HepG2 (cell line): ENCODE results near the gene SUB1. TPM values are rescaled to one million over a fixed set of nuclear protein-coding genes. Genes with fewer than 3 reads are reported as not detected.
A peak's percentile ranks its signal among the peaks of the same experiment; 100 is the strongest.

ENCODE experiments used
- AHDC1 ChIP-seq: sonication (generic); formaldehyde crosslinking; IDR thresholded peaks from 2 replicates; pipeline ENCODE4 v1.5.1; 2020; ENCODE audit warnings: mild to moderate bottlenecking, missing genetic modification reagents, borderline replicate concordance
- ELK4 ChIP-seq: sonication (generic); formaldehyde crosslinking; IDR thresholded peaks from 2 replicates; pipeline ENCODE4 v1.9.0; 2021; ENCODE audit warnings: missing genetic modification reagents, borderline replicate concordance
- HMGXB4 ChIP-seq, 2 experiments: sonication (generic) in 1 of 2; formaldehyde crosslinking in 1 of 2; IDR thresholded peaks; 2 replicates each; pipeline versions ENCODE4 v1.4.0 to v1.6.1; 2018 to 2020; ENCODE audit warnings: missing genetic modification reagents in 2 of 2, borderline replicate concordance in 1 of 2, low read depth in 1 of 2, mild to moderate bottlenecking in 1 of 2, missing biosample characterization in 1 of 2
- KDM5B ChIP-seq: sonication (generic); formaldehyde crosslinking; IDR thresholded peaks from 2 replicates; pipeline ENCODE4 v1.4.0; 2020; ENCODE audit warnings: missing genetic modification reagents, mild to moderate bottlenecking, borderline replicate concordance
- PATZ1 ChIP-seq: sonication (generic); formaldehyde crosslinking; IDR thresholded peaks from 2 replicates; pipeline ENCODE4 v1.4.0; 2020; ENCODE audit warnings: missing genetic modification reagents
- POGZ ChIP-seq: sonication (generic); formaldehyde crosslinking; IDR thresholded peaks from 2 replicates; pipeline ENCODE4 v1.4.0; 2020; ENCODE audit warnings: mild to moderate bottlenecking, missing genetic modification reagents
- RXRB ChIP-seq: IDR thresholded peaks from 2 replicates; pipeline ENCODE4 v1.6.1; 2016; ENCODE audit warnings: borderline replicate concordance, missing genetic modification reagents, missing compliant biosample characterization
- SOX6 ChIP-seq, 2 experiments: fragments of 450-650 bp in 1 of 2; sonication (generic) in 1 of 2; formaldehyde crosslinking in 1 of 2; IDR thresholded peaks; 2 replicates each; pipeline versions ENCODE4 v1.4.0 to v1.6.1; 2017 to 2020; ENCODE audit warnings: antibody characterized with exemption in 1 of 2, mild to moderate bottlenecking in 1 of 2, missing genetic modification reagents in 1 of 2
- SP5 ChIP-seq: IDR thresholded peaks from 2 replicates; pipeline ENCODE4 v1.6.1; 2016; ENCODE audit warnings: low read depth, borderline replicate concordance
- TFDP1 ChIP-seq: IDR thresholded peaks from 2 replicates; pipeline ENCODE4 v1.6.1; 2016; ENCODE audit warnings: missing compliant biosample characterization, missing genetic modification reagents, borderline replicate concordance
- ZNF34 ChIP-seq: sonication (generic); formaldehyde crosslinking; IDR thresholded peaks from 2 replicates; pipeline ENCODE4 v1.4.0; 2020; ENCODE audit warnings: mild to moderate bottlenecking, missing genetic modification reagents, borderline replicate concordance
- ZNF629 ChIP-seq: sonication (generic); formaldehyde crosslinking; conservative IDR thresholded peaks from 2 replicates; pipeline ENCODE4 v1.5.0; 2020; ENCODE audit warnings: missing genetic modification reagents
- ZNF740 ChIP-seq: sonication (generic); formaldehyde crosslinking; IDR thresholded peaks from 2 replicates; pipeline ENCODE4 v1.4.0; 2020; ENCODE audit warnings: missing genetic modification reagents
- ZNF773 ChIP-seq: sonication (generic); formaldehyde crosslinking; IDR thresholded peaks from 2 replicates; pipeline ENCODE4 v1.4.0; 2020; ENCODE audit warnings: missing genetic modification reagents, borderline replicate concordance
- ZSCAN22 ChIP-seq: sonication (generic); formaldehyde crosslinking; IDR thresholded peaks from 2 replicates; pipeline ENCODE4 v1.4.0; 2020; ENCODE audit warnings: mild to moderate bottlenecking, missing genetic modification reagents
- polyA plus RNA-seq, 8 experiments: library from polyadenylated mRNA; depleted of rRNA in 3 of 8; stranded (reverse) in 7 of 8; unstranded in 1 of 8; fragments of >200 nt; fragmentation: Illumina TruSeq in 4 of 8; extraction: Trizol in 4 of 8; gene quantifications; 2 replicates each; pipeline versions ENCODE4 v1.2.1 to v1.2.3, GENCODE V29; 2011 to 2016; ENCODE audit warnings: low read depth in 4 of 8, missing spikeins in 1 of 8, mixed read lengths in 1 of 8; ENCODE audit not compliant: insufficient read depth in 1 of 8
- total RNA-seq, 5 experiments: library from RNA; depleted of rRNA; stranded (reverse); fragments of >200 nt; fragmentation: Illumina TruSeq; extraction: Trizol; gene quantifications; 2 replicates each; pipeline ENCODE4 v1.2.3, GENCODE V29; 2016; ENCODE audit warnings: low read depth in 1 of 5

SUB1 gene
- total and polyA plus RNA-seq, 2 of the 13 experiments (the other 11 are each of a cell fraction or from before 2014, with no cell fraction given): 182 to 693 TPM

GRCh38 chr5:32566319-32567111 lies 18.8 kb upstream of the SUB1 start (continued):
- TF ChIP-seq ZNF740 (CRISPR knock-in tag): no peak
- TF ChIP-seq ZNF629 (CRISPR knock-in tag): no peak
- no peak for TF ChIP-seq HMGXB4 (CRISPR knock-in tag; IDR thresholded peaks at IDR 0.05; ENCODE audit: borderline replicate concordance in 1 of 2, low read depth in 1 of 2)
- no peak for TF ChIP-seq SOX6 (IDR thresholded peaks at IDR 0.05)
- peak; percentile 68 for TF ChIP-seq SOX6 (CRISPR knock-in tag; IDR thresholded peaks at IDR 0.05)
- no peak for TF ChIP-seq ZNF34
- TF ChIP-seq TFDP1 (CRISPR knock-in tag): no peak
- peak; percentile 74 for TF ChIP-seq RXRB
- no peak for TF ChIP-seq ZSCAN22
- no peak for TF ChIP-seq ZNF773
- TF ChIP-seq POGZ (CRISPR knock-in tag): no peak
- 0 out of 2 replicates have a peak, but pooled peaks have one; percentile 35 for TF ChIP-seq PATZ1
- TF ChIP-seq KDM5B: no peak
- TF ChIP-seq SP5 (CRISPR knock-in tag): no peak
- no peak for TF ChIP-seq ELK4
- TF ChIP-seq AHDC1 (CRISPR knock-in tag): 0 out of 2 replicates have a peak, but pooled peaks have one; percentile 16
